Left ventricle myocardium inferior (tissue), 1 donor: ENCODE measurements around the gene DPPA4. TPM values are rescaled to one million over a fixed set of nuclear protein-coding genes. Genes with fewer than 3 reads are reported as not detected.

ENCODE experiments used
- DNase-seq: peaks from one replicate; pipeline ENCODE4 v3.0.0-alpha.2; 2020
- H3K27ac ChIP-seq: fragments of 200-600 bp; replicated peaks from 2 replicates; pipeline ENCODE4 v1.8.0; 2021
- H3K27me3 ChIP-seq: fragments of 200-600 bp; 2 replicates; pipeline ENCODE4 v1.8.0; 2021; ENCODE audit warnings: low read depth
- H3K36me3 ChIP-seq: fragments of 200-600 bp; 2 replicates; pipeline ENCODE4 v1.8.0; 2021
- H3K4me1 ChIP-seq: fragments of 200-600 bp; 2 replicates; pipeline ENCODE4 v1.8.0; 2021
- H3K4me3 ChIP-seq: fragments of 200-600 bp; 2 replicates; pipeline ENCODE4 v1.8.0; 2021; ENCODE audit warnings: mild to moderate bottlenecking, moderate library complexity
- H3K9me3 ChIP-seq: fragments of 200-600 bp; replicated peaks from 2 replicates; pipeline ENCODE4 v1.8.0; 2021
- intact Hi-C: fragments of 100-400 bp; cut with micrococcal nuclease; formaldehyde crosslinking; loops from one replicate; pipeline ENCODE4 v1.11.0; 2022
- total RNA-seq: library from RNA; stranded (reverse); fragmentation: NEBNext Ultra II Directional; extraction: Animal tissue kit (Norgen Biotek cat#: 25700); gene quantifications from one replicate; pipeline ENCODE4 v1.2.1, GENCODE V29; 2021
- TF ChIP-seq, protein P1 (sequence below): fragments of 200-600 bp; IDR thresholded peaks from 2 replicates; pipeline ENCODE4 v1.8.0; 2021; ENCODE audit warnings: antibody characterized with exemption, mild to moderate bottlenecking, borderline replicate concordance
- donor health status: DM: no; HTN: yes; CAD: no; lungs with severe emphysema.

The DPPA4 gene
- total RNA-seq, 1 donor from 2014 or later: not detected

DNA sequence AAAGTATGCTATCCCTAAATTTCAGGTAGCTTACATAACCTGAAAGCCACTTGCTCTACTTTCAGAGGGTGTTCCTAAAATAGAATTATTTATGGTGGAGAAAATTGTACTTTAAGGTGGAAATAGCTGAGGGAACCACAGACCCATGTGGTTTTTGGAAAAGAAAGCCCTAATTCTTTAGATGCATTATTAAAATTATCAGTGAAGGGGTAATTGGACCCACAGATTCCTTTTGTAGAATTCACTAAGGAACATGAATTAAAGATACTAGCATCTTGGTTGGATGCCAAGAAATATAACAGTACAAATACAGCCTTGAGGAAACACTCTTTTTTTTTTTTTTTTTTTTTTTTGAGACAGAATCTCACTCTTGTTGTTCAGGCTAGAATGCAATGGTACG, 58.8 kb downstream of the DPPA4 start:
- intact Hi-C loops: no loop called here
- Histone ChIP-seq H3K27me3 (no peaks in the 10 kb centered on the region), H3K4me3 (no peak overlapping the region), H3K4me1 (no peaks in the 10 kb centered on the region), H3K27ac (no peak overlapping the region), H3K9me3 (no peaks in the 10 kb centered on the region), H3K36me3 (no peaks in the 10 kb centered on the region)
- TF ChIP-seq, protein P1, sequence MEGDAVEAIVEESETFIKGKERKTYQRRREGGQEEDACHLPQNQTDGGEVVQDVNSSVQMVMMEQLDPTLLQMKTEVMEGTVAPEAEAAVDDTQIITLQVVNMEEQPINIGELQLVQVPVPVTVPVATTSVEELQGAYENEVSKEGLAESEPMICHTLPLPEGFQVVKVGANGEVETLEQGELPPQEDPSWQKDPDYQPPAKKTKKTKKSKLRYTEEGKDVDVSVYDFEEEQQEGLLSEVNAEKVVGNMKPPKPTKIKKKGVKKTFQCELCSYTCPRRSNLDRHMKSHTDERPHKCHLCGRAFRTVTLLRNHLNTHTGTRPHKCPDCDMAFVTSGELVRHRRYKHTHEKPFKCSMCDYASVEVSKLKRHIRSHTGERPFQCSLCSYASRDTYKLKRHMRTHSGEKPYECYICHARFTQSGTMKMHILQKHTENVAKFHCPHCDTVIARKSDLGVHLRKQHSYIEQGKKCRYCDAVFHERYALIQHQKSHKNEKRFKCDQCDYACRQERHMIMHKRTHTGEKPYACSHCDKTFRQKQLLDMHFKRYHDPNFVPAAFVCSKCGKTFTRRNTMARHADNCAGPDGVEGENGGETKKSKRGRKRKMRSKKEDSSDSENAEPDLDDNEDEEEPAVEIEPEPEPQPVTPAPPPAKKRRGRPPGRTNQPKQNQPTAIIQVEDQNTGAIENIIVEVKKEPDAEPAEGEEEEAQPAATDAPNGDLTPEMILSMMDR: no peak
- no peak for DNase-seq

DNA sequence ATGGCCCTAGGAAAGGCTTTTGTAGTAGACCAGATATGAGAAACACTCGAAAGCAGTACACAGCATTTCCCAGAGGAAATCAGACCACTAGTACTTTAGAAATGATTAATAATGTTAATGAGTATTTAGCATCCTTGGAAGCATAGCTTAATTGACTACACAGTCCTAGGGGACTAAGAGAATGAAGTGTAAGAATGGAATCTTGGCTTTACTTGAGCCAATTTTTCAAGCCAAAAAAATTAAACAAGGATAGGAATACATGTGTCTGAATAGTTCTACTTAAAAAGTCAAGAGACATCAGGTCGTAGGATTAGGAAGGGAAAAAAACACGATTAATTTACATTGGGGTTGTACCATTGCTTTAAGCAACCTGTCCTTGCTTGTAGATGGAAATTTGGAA, 59.2 kb downstream of the DPPA4 start:
- H3K9me3 ChIP-seq: no peaks in the 10 kb centered on the region
- no peaks in the 10 kb centered on the region for H3K36me3 ChIP-seq
- no peak overlapping the region for H3K27ac ChIP-seq
- TF ChIP-seq, protein P1: no peak
- H3K4me1 ChIP-seq: no peaks in the 10 kb centered on the region
- no peak for DNase-seq
- H3K27me3 ChIP-seq: no peaks in the 10 kb centered on the region
- H3K4me3 ChIP-seq: no peak overlapping the region
- intact Hi-C loops: no loop called here

Other genes starting within 250 kb of the DPPA4 start
- not detected for gene MORC1, start 219.4 kb downstream of the DPPA4 start, total RNA-seq
- not detected for gene C3orf85, start 200.8 kb downstream of the DPPA4 start, total RNA-seq
- gene DPPA2, start 21.0 kb downstream of the DPPA4 start, total RNA-seq: not detected